ENCODE results near the gene ITGAE. TPM values are rescaled to one million over a fixed set of nuclear protein-coding genes. Genes with fewer than 3 reads are reported as not detected.
"Not testable (repeated sequence)": the region's sequence is repeated elsewhere in the genome, so short reads cannot be mapped to it uniquely, and the experiment has no call there.

The ITGAE gene
- total RNA-seq = 19.4 TPM

DNA sequence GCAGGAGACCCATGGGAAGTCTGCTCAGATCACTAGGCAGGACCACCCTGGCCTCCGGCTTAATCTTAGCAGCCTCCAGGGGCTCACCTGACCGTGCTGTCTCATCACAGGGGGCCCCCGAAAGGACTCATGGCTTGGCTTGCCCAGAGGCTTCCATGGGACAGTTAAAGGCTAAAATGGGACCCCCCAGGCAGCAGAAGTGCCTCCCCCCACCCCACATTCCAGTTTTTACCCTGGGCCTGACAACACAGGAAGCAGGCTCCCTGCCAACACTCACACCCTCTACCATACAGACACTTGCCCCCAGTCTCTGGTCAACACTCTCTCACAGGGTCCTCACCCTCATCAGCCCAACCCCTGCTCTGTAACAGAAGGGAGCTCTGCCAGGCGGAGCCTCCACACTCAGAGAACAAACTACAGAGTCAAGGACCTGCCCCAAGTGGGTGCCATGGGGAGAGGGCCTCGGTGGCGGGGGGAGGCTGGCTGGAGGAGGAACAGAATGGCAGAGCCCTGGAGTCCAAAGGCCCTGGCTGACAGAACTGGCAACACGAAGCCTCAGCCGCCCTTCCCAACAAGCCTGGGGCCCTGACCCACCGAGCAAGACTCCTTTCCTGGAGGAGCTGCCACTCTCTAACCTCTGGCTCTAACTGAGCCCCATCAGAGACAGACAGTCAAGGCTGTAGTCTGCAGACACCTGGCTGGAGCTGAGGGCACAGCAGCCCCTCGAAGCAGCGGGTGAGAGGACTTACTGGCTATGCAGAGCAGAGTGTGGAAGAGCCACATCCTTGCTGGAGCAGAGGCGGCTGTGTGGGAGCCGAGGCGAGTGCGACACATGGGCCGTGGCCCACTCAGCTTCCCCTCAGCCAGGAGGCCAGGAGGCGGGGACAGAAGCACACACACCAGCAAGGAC, at the start of gene ITGAE:
Gene ITGAE (minus strand): TSS at position 827 of the 910 bp plus-strand sequence. CDS start 44 bp downstream, at position 783.
- ATAC-seq = no peak

DNA sequence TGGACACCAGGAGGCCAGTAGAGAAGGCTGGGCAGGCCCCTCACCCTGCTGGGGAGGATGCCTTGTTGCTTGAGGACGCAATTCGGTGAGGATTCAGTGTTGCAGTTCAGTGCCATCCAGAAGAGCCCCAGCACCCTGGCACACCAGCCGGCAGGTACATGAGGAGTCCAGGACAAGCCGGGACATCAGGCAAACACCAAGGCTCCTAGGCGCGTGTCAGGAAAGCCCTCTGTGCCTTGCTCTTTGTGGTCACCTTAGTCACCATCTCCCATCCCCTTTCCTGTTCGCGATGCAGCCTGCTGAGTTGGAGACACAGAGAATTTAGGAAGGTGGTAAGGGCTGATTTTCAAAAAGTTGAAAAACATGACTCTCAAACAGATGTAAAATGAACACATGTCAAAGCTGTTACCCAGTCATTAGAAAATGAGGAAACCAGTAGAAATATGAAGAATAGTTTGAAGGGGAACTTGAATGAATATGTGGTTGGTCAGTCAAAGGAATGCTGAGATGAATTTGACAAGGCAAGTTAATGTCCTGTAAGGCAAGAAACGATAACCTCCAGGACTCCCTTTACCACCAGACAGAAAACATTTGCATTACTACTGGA, 47.3 kb upstream of the ITGAE start:
- ATAC-seq = no peak

GRCh38 chr17:3847165-3847670, 46.2 kb upstream of the ITGAE start:
- ATAC-seq = no peak

- ATAC-seq = no peak
Measured at GRCh38 chr17:3846437-3847164, 45.6 kb upstream of the ITGAE start.

GRCh38 chr17:3845621-3846436, 44.8 kb upstream of the ITGAE start, which contains the start of gene NCBP3:
Gene NCBP3, minus strand, starts transcription at chr17:3846246. Its CDS starts 23 bp downstream, at chr17:3846223.
- ATAC-seq = peak; percentile 96

- peak; percentile 41 for ATAC-seq
Measured at GRCh38 chr17:3845291-3845620, 44.3 kb upstream of the ITGAE start.

- not testable (repeated sequence) for ATAC-seq
Measured at GRCh38 chr17:3844556-3844955, 43.6 kb upstream of the ITGAE start.

DNA sequence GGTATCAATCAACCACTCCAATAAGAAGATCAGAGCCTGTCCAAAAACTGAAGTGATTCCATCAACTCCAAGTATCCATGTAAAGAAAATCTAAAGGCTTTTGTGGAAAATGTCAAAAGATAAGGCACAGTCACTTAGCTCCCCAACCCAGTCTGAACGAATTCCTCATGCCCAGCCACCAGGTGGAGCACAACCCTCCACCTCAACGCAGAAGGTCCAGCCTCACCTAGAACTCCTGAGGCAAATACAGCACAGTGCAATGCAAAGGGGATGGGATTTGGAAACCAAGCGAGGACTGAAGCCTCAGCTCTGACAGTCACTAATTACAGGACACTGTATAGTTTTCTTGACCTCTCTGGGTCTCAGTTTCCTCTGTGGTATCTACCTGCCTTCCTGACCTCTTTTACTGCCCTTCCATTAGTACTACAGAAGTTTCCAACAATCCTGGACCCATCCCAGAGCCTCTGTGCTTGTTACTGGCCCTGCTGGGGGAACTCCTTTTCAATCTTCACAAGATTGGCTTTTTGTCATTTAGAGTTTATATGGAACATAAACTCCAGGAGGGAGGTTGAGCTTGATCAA, 43.0 kb upstream of the ITGAE start:
- peak; percentile 31 for ATAC-seq

GRCh38 chr17:3838206-3838605, 37.2 kb upstream of the ITGAE start:
- peak; percentile 86 for ATAC-seq

DNA sequence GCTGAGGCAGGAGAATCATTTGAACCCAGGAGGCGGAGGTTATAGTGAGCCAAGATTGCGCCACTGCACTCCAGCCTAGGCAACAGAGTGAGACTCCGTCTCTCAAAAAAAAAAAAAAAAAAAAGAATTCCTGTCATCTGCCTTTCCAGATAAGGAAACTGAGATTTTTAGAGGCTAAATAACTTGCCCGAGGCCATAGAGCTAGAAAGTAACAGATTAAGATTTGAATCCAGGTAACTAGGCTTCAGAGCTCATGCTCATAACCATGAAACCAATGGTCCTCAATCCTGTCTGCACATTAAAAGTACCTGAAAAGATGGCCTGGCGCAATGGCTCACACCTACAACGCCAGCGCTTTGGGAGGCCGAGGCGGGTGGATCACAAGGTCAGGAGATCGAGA, 35.6 kb upstream of the ITGAE start:
- no peak for ATAC-seq

DNA sequence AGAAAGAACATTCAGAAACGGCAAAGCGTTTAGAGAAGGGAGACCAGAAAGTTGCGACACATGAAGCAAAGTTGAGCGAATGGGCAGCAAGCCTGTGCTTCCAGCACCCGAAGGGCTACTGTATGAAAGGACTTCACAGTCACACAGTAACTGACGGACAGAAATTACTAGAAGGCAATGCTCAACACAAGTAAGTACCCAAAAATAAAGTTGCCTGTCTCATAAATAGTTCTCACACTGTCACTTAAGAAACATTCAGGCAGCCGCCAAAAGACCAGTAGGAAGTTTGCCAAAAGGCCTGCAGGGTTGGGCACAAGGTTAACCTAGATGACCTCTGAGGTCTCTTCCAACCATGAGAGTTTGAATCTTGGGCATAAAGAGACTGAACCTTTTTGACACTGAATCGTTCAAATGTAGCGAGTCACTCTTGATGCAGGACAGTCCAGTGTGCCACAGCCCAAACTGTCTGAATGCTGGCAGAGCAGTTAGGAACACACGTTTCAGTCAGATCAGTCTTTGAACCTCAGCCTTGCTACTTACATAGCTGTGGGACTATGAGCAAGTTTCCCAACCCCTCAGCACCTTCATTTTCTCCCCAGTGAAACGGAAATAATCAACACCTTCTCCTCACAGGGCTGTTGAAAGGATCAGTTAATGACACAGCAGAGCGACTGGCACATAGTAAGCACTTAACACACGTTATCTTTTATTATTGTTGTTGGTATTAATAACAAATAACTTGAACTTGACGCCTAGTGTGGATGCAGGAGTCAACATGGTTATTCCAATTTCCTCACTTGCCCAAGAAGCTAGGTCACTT, 34.6 kb upstream of the ITGAE start:
- no peak for ATAC-seq

DNA sequence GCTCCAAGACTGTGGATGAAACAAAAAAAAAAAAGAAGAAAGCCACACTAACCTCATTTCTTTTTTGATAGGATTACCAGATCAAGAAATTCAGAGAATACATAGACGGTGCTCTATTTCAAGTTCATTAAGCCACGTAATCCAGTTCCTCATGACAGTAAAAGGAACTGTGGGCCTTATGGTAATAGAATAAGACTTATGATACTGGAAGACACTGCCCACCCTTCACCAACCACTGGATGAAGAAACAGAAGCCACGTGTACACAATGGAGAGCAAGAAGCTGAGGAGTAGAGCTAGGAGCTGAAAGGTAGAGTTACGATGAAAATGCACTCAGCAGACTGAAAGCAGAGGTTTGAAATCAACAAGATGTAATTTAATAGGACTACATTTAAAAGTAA, 33.8 kb upstream of the ITGAE start:
- ATAC-seq = no peak

GRCh38 chr17:3828852-3829232, 27.9 kb upstream of the ITGAE start:
- ATAC-seq = no peak

DNA sequence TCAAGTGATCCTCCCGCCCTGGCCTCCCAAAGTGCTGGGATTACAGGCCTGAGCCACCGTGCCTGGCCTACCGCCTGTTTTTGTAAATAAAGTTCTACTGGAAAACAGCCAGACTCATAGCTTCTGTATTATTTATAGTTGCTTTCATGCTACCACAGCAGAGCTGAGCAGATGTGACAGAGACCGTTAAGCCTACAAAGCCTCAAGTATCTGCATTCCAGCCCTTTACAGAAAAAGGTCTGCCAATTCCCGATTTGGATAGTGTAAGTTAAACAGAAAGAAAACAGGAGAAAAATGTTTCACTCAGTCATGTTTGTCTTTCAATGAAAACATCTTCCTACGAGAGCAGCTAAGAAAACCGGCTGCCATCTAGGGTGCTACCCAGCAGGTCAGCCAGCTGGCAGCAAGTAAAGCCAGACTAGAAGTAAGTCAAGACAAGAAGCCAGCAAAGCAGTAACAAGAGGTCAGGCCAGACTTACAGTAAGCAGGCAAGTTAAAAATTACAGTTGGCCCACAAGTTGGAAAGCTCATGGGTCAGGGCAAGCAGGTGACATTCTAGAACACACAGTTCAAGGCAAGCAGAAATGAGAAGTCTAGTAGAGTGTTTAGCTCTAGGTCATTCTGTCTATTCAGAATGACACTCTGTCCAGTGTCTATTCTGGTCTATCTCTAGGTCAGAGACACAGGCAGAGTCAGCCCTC, 27.3 kb upstream of the ITGAE start:
- no peak for ATAC-seq

DNA sequence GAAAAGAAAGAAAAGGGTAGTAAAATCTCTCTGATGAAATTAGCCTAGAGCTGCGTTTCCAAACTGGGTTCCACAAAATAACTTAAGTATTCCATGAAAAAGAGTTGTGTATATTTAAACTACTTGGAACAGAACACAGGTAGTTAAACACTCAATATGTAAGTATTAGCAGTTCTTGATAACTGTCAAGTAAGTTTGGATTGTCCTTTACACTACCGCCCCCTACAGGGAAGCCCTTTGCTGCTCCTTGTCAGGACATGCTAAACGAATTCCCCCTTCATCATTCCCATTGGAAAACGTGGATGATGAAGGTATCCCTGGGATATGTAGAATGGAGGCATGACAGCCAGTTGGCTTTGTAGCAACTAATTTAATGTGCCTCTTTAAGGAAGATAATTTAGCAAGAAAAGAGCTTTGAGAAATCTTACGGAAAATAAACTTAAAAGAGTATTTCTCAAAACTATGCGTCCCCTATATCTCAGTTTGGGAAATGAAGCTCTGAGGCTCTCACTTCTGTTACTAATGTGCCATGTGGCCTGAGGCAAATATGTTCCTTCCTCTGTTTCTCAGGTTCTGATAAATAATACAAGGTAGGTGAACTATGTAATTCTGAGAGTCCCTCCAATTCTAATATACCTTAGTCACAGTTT, 26.3 kb upstream of the ITGAE start:
- ATAC-seq = peak; percentile 56

DNA sequence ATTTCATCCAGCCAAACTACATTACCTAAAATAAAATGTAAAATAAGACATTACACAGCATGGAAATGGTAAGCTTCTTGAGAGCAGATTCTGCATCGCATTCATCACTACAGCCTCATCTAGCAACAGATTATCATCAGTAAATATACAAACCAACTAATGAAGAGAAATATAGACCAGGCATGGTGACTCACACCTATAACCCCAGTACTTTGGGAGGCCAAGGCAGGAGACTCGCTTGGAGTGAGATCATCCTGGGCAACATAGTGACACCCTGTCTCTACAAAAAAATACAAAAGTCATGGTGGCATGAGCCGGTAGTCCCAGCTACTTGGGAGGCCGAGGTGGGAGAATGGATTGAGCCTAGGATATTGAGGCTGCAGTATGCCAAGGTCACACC, 25.2 kb upstream of the ITGAE start:
- ATAC-seq = no peak

- no peak for ATAC-seq
Measured at GRCh38 chr17:3821101-3821500, 20.1 kb upstream of the ITGAE start.

- no peak for ATAC-seq
Measured at GRCh38 chr17:3818786-3819185, 17.8 kb upstream of the ITGAE start.

DNA sequence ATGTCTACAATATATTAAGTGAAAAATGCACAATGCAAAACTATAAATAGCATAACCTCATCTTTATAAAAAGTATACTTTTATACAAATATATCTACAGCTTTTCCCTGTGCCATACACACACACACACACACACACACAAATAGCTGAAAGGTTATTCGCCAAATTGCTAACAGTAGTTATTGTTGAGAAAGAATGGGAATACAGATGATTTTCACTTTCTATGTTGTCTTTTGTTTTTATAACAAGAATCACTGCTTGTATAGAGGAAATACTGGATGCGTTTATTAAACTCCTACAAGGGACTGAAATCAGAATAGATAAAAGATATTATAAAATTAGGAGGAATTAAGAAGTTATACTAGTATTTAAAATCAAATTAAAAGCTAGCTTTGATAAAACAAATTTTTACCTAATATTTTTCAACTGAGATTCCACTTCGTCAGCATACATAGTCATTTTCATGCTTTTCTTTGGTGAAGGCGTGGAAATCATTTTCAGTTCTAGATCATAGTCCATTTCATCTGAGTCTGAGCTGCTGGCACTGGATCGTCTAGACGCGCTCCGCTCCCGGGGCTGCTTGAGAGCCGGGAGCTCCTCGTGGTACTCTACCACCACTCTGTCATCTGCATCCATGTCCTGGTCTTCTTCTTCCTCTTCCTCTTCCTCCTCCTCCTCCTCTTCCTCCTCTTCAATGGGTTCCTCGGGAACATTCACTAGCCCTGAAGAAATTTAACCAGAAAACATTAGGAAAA, 17.0 kb upstream of the ITGAE start:
- no peak for ATAC-seq

Measured in esophagus mucosa (tissue), 1 donor.